Muscle layer of colon (tissue), 2 donors: ENCODE data around the gene NAIF1.

Experiments used
- H3K27ac ChIP-seq: one replicate; pipeline ENCODE4 v1.7.0; 2013; ENCODE audit warnings: low read depth, mild to moderate bottlenecking, low read length, moderate library complexity
- H3K27me3 ChIP-seq, 2 donors: one replicate each; pipeline ENCODE4 v1.7.0; 2013; ENCODE audit warnings: low read length in 2 of 2, mild to moderate bottlenecking in 2 of 2; ENCODE audit not compliant: insufficient read depth in 2 of 2, control insufficient read depth in 1 of 2
- H3K36me3 ChIP-seq: one replicate; pipeline ENCODE4 v1.7.0; 2013; ENCODE audit warnings: mild to moderate bottlenecking, low read length; ENCODE audit not compliant: insufficient read depth
- H3K4me1 ChIP-seq: one replicate; pipeline ENCODE4 v1.7.0; 2013; ENCODE audit warnings: mild to moderate bottlenecking, low read length; ENCODE audit not compliant: insufficient read depth
- H3K4me3 ChIP-seq, 2 donors: one replicate each; pipeline ENCODE4 v1.7.0; 2013; ENCODE audit warnings: low read length in 2 of 2, low read depth in 1 of 2, mild to moderate bottlenecking in 1 of 2, moderate library complexity in 1 of 2
- H3K9ac ChIP-seq: one replicate; pipeline ENCODE4 v1.7.0; 2013; ENCODE audit warnings: low read length
- H3K9me3 ChIP-seq: one replicate; pipeline ENCODE4 v1.7.0; 2013; ENCODE audit warnings: mild to moderate bottlenecking, low read length
- donor health status: abdominal sarcoma.
- donor health status: Adenocarcinoma of cecum.

NAIF1 gene

GRCh38 chr9:128099932-128100491 lies 32.9 kb upstream of the NAIF1 start:
- H3K4me1 ChIP-seq = peaks cover 38% of the 10 kb centered on the region
- no peaks in the 10 kb centered on the region for H3K9me3 ChIP-seq
- peak overlapping the region; percentile 52 for H3K9ac ChIP-seq
- H3K27me3 ChIP-seq = no peaks in the 10 kb centered on the region
- H3K27ac ChIP-seq = peak overlapping the region; percentile 49
- H3K4me3 ChIP-seq = peak overlapping the region; percentile 29 to 55
- H3K36me3 ChIP-seq = peaks cover 39% of the 10 kb centered on the region

DNA sequence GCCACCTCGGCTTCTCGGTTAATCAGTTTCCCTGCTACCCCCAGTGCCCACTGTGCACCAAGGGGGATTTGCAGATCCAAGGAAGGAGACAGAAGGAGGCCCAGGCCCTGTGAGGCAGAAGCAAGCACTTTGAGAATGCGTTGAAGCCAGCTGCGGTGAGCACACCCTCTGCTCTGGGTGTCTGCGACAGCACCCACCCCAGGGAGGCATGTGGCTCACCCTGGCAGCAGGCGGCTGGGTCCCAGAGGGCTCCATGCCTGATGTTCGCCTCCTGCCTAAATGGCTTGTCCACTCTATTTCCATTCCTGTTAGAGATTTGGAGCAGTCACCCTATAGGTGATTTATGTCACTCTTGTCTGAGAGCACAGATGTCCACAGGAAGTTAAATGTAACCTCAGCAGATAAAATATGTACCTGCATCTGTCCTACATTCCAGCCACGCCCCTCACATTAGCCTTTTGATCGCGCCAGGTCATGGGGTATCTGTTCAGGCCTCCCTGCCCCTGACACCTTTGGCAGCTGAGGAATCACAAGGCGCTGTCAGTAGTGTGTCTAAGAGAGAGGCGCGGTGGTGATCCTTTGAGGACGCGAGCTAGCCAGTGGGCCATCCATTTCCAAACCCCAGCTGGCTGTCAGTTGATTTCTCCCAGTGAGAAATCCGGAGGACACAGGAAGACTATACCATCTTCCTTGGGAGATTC lies 32.3 kb upstream of the NAIF1 start:
- peak overlapping the region; percentile 29 to 55 for H3K4me3 ChIP-seq
- no peaks in the 10 kb centered on the region for H3K9me3 ChIP-seq
- H3K36me3 ChIP-seq = peaks cover 37% of the 10 kb centered on the region
- peaks cover 45% of the 10 kb centered on the region for H3K4me1 ChIP-seq
- peak overlapping the region; percentile 52 for H3K9ac ChIP-seq
- peak overlapping the region; percentile 49 for H3K27ac ChIP-seq
- H3K27me3 ChIP-seq = no peaks in the 10 kb centered on the region

DNA sequence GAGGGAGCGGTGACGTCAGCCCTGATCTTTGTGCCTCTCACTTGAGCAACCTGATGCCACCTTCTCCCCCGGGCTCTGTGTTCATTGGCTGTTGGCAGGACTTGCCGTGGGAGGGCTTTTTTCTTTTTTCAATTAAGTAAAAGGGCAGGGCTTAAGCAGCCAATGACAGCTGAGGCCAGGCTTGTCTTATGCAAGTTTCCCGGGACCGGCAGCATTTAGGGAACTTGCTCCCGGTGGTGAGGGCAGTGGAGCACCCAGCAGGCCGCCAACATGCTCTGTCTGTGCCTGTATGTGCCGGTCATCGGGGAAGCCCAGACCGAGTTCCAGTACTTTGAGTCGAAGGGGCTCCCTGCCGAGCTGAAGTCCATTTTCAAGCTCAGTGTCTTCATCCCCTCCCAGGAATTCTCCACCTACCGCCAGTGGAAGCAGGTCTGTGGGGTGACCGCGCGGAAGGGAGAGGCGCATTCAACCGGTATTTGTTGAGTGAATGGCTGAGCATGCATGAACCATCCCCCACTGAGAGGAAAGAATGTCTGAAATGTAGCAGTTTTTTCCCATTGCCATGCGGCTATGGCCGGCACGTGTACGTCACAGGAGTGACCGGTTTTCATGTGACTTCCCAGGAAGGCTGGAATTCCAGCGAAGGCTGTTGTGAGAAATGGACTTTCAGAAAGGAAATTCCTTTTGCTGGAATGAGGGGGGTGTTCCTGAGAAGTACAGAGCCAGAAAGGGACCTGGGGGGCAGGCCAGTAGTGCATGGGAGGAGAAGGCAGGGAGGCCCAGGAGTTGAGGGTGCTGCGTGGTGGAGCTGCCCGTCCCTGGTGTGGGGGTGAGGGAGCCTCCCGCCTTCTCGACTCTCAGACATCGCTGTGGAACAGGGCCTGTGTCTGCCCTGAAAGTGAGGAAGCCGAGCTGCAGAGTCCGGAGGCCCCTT lies 31.4 kb upstream of the NAIF1 start:
- peak overlapping the region; percentile 70 for H3K9ac ChIP-seq
- no peaks in the 10 kb centered on the region for H3K9me3 ChIP-seq
- H3K4me3 ChIP-seq = peak overlapping the region; percentile 29 to 55
- no peaks in the 10 kb centered on the region for H3K27me3 ChIP-seq
- peaks cover 29% of the 10 kb centered on the region for H3K36me3 ChIP-seq
- H3K27ac ChIP-seq = peak overlapping the region; percentile 49
- H3K4me1 ChIP-seq = peaks cover 51% of the 10 kb centered on the region

- Histone ChIP-seq H3K4me3 (peak overlapping the region in 1 of 2 donors; percentile 55), H3K4me1 (peaks cover 60% of the 10 kb centered on the region), H3K27ac (peak overlapping the region; percentile 49), H3K27me3 (no peaks in the 10 kb centered on the region), H3K9me3 (no peaks in the 10 kb centered on the region), H3K9ac (peak overlapping the region; percentile 70), H3K36me3 (peaks cover 20% of the 10 kb centered on the region)
These were observed 30.6 kb upstream of the NAIF1 start for GRCh38 chr9:128097543-128098296.

GRCh38 chr9:128096616-128097536 lies 29.8 kb upstream of the NAIF1 start:
- Histone ChIP-seq H3K9me3 (no peaks in the 10 kb centered on the region), H3K27ac (peak overlapping the region; percentile 49), H3K9ac (peak overlapping the region; percentile 70), H3K27me3 (no peaks in the 10 kb centered on the region), H3K4me3 (no peak overlapping the region), H3K4me1 (peaks cover 68% of the 10 kb centered on the region), H3K36me3 (peaks cover 12% of the 10 kb centered on the region)

DNA sequence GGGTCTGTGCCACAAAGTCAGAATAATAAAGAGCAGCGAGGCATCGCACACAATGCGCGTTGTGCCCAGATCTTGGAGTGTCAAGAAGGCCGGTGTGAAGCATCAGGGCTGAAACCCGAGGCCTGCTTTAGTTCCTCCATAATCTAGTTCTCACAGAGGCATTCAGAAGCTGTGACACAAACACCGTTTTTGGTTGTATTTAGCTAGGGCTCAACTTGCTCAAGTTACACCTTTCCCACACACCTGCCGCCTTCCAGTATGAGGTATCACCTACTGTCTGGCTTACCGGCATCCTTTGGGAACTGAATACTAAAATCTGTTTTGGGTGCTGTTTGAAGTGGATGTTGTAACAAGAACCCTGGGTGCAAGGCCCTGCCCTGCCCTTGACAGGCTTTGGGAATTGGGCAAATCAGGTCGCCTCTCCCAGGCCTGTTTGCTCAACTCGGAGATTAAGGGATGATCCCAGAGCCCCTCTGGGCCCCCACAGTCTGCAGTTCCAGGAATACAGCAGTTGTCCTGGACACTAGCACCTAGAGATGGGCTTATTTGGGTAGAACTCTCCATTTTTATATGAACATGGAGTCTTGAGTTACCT lies 27.9 kb upstream of the NAIF1 start:
- Histone ChIP-seq H3K4me3 (no peak overlapping the region), H3K9ac (peak overlapping the region; percentile 49), H3K27ac (peak overlapping the region; percentile 95), H3K9me3 (no peaks in the 10 kb centered on the region), H3K36me3 (no peaks in the 10 kb centered on the region), H3K27me3 (no peaks in the 10 kb centered on the region), H3K4me1 (peaks cover 69% of the 10 kb centered on the region)

DNA sequence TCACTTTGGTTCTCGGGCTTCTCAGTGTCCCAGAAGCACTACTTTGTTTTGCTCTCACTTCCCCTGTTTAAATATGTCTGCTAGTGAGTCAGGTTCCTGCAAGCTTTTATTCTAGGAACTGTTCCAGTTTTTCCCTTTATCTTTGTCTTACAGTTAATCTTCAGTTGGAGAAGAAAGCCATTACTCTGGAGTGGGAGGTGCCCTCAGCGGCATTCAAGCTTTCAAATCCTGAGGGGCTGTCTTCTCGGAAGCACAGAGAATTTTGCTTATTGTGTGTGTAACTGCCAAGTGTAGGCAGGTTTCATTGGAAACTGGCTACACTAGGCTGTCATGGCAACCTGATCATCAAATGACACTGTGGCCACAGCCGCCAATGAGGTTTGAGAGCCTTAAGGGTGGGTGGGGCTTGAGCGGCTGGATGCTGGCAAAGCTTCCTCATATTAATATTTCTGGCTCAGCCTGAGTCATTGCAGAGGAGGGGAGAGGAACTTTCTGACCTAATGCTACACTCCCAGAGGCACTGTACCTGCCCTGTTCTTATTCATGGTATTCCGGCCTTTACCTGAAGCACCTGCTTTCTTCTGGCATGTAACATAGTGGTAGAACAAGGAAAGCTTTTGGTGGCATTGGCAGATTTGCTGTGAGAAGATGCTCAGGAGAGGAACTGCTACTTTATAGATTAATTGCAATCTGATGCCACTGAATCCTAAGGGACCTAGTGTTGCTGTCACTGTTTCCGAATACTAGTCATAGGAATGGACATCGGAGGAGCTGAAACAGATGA lies 27.2 kb upstream of the NAIF1 start:
- H3K9ac ChIP-seq = peak overlapping the region; percentile 49
- H3K36me3 ChIP-seq = no peaks in the 10 kb centered on the region
- no peaks in the 10 kb centered on the region for H3K27me3 ChIP-seq
- no peaks in the 10 kb centered on the region for H3K9me3 ChIP-seq
- peak overlapping the region; percentile 95 for H3K27ac ChIP-seq
- H3K4me1 ChIP-seq = peaks cover 62% of the 10 kb centered on the region
- peak overlapping the region in 1 of 2 donors; percentile 3 for H3K4me3 ChIP-seq

DNA sequence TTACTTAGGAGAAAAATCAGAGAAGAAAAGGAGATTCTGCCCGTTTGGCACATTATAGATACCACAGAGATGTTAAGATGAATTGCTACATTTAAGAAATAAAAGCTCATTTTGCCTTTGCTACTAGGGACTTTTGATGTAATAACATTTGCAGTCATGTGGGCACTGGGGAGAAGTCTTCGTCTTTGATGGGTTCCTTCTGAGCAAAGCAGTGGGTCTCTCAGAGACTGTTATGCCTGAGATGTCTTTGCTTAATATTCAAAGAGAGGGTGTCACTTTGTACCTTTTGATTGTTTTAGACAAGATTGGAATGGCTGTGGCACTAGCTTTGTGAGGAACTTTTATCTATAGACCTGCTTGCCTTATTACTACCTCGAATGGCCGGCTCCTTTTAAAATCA lies 25.9 kb upstream of the NAIF1 start:
- Histone ChIP-seq H3K27me3 (no peaks in the 10 kb centered on the region), H3K4me3 (no peak overlapping the region), H3K9ac (no peak overlapping the region), H3K27ac (peak overlapping the region; percentile 95), H3K9me3 (no peaks in the 10 kb centered on the region), H3K4me1 (peaks cover 53% of the 10 kb centered on the region), H3K36me3 (no peaks in the 10 kb centered on the region)

DNA sequence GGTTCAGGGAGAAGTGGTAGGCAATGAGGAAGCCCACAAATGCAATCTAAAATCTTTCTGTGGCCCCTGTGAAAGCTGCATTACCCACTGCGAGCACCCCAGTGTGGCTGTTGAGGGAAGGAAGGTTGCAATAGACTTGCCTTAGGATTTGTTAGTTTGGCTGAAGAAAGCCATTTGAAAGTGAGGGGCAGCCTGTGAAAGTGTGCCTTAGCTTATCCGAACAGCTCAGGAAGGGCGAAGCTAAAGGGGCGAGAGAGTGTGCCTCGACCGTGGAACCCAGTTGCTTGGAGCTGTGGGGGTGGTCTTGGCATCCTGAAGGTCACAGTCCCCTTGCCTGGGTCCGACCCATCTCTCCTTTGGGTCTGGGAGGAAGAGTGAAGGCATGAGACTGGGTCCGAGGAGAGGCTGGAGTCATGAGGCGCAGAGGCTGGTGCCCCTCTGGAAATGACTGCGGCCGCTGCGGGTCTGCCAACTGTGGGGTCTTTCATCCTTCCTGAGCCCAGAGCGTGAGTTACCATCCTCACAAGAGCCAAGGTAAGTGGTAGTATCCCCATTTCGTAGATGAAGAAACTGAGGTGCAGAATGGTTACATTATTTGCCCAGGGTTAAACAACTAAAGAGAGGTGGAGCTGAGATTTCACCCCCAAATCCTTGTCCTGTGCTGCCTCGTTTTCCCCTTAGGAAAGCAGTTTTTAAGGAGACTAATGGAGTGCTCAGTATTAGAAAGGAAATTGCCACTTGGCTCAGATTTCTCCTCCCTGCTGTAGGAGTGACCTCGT lies 25.3 kb upstream of the NAIF1 start:
- H3K4me3 ChIP-seq = no peak overlapping the region
- H3K27me3 ChIP-seq = no peaks in the 10 kb centered on the region
- H3K27ac ChIP-seq = peak overlapping the region; percentile 95
- no peak overlapping the region for H3K9ac ChIP-seq
- H3K9me3 ChIP-seq = no peaks in the 10 kb centered on the region
- no peaks in the 10 kb centered on the region for H3K36me3 ChIP-seq
- peaks cover 47% of the 10 kb centered on the region for H3K4me1 ChIP-seq
